K562 (cell line): ENCODE results near the gene ADGRL3. TPM values are rescaled to one million over a fixed set of nuclear protein-coding genes. Genes with fewer than 3 reads are reported as not detected.

ENCODE experiments used
- ATAC-seq: fragments of 200-7000 bp; cut with Tn5 transposase; 3 replicates; pipeline ENCODE4 v1.9.1; 2020; ENCODE audit warnings: moderate library complexity
- BruUV-seq: library from RNA; stranded (reverse); fragments of 400-500 nt; replicated peaks from 2 replicates; lab custom pipeline; 2021; lab: Mats Ljungman, UMichigan
- CTCF ChIA-PET: fragments of 300-600 bp; formaldehyde crosslinking; extraction: SDS; loops from one replicate; lab custom pipeline; 2021; ENCODE audit warnings: low intra/inter-chr PET ratio; lab: Yijun Ruan, JAX
- POLR2A ChIA-PET: fragments of 300-600, 350-650 bp; sonication (Branson Sonifier 250); formaldehyde crosslinking; extraction: SDS; loops from one replicate; lab custom pipeline; 2021; ENCODE audit warnings: antibody characterized with exemption, inconsistent platforms; lab: Yijun Ruan, JAX
- DNase-seq, 4 experiments: peaks; one replicate each; pipeline versions ENCODE4 v3.0.0 to v3.0.0-alpha.2; 2011 to 2018; ENCODE audit warnings: low spot score in 3 of 4, mixed read lengths in 3 of 4; ENCODE audit errors: extremely low read depth in 1 of 4
- FAIRE-seq: peaks from 2 replicates; lab custom pipeline; 2011; peaks lifted over from hg19 to GRCh38; lab: Jason Lieb, UNC
- H2AFZ ChIP-seq: 2 replicates; pipeline ENCODE4 v1.6.0; 2011; ENCODE audit warnings: low read depth, low read length, control low read depth, inconsistent platforms
- H3K27ac ChIP-seq: fragments of 200-600 bp; 3 replicates; pipeline ENCODE4 v1.8.0; 2011; ENCODE audit warnings: low read depth, mild to moderate bottlenecking, control low read depth, inconsistent platforms, low read length, moderate library complexity, mixed read lengths; ENCODE audit errors: extremely low read depth
- H3K27me3 ChIP-seq, 2 experiments: fragments of 300-600 bp in 1 of 2; 2 replicates in 1 of 2; 3 replicates in 1 of 2; pipeline versions ENCODE4 v1.6.0 to v1.8.0; 2011; ENCODE audit warnings: inconsistent platforms in 2 of 2, low read length in 2 of 2, mild to moderate bottlenecking in 1 of 2, mixed read lengths in 1 of 2, moderate library complexity in 1 of 2; ENCODE audit not compliant: control insufficient read depth in 2 of 2, insufficient read depth in 2 of 2
- H3K36me3 ChIP-seq: fragments of 300-600 bp; 3 replicates; pipeline ENCODE4 v1.8.0; 2011; ENCODE audit warnings: mild to moderate bottlenecking, low read length, inconsistent platforms; ENCODE audit not compliant: control insufficient read depth, insufficient read depth
- H3K4me1 ChIP-seq, 2 experiments: fragments of 200-600 bp in 1 of 2; replicated peaks in 1 of 2; 2 replicates in 1 of 2; 3 replicates in 1 of 2; pipeline versions ENCODE4 v1.5.1 to v1.8.0; 2011; ENCODE audit warnings: inconsistent platforms in 2 of 2, low read length in 2 of 2, mild to moderate bottlenecking in 1 of 2, mixed read lengths in 1 of 2, moderate library complexity in 1 of 2; ENCODE audit not compliant: control insufficient read depth in 2 of 2, insufficient read depth in 2 of 2
- H3K4me2 ChIP-seq: 2 replicates; pipeline ENCODE4 v1.6.1; 2011; ENCODE audit warnings: low read length, control low read depth, inconsistent platforms, mixed read lengths; ENCODE audit not compliant: insufficient read depth
- H3K4me3 ChIP-seq: fragments of 200-600 bp; sonication (generic), shearing (Covaris generic); 2 replicates; pipeline ENCODE4 v1.5.1; 2016; ENCODE audit warnings: control low read depth, inconsistent platforms
- H3K79me2 ChIP-seq: fragments of 200-600 bp; 3 replicates; pipeline ENCODE4 v1.8.0; 2011; ENCODE audit warnings: low read length, inconsistent platforms; ENCODE audit not compliant: control insufficient read depth, insufficient read depth
- H3K9ac ChIP-seq, 2 experiments: 2 replicates each; pipeline versions ENCODE4 v1.6.0 to v1.6.1; 2011; ENCODE audit warnings: low read depth in 2 of 2, low read length in 2 of 2, control low read depth in 1 of 2, inconsistent platforms in 1 of 2, mild to moderate bottlenecking in 1 of 2, mixed read lengths in 1 of 2; ENCODE audit not compliant: insufficient read depth in 1 of 2
- H3K9me1 ChIP-seq: one replicate; pipeline ENCODE4 v1.6.0; 2011; ENCODE audit warnings: inconsistent platforms, mild to moderate bottlenecking, low read length, moderate library complexity; ENCODE audit not compliant: control insufficient read depth, insufficient read depth
- H3K9me3 ChIP-seq: replicated peaks from 2 replicates; pipeline ENCODE4 v1.5.1; 2011; ENCODE audit warnings: low read depth, low read length, inconsistent platforms; ENCODE audit not compliant: control insufficient read depth, insufficient read depth
- H4K20me1 ChIP-seq: replicated peaks from 2 replicates; pipeline ENCODE4 v1.6.1; 2011; ENCODE audit warnings: low read length, inconsistent platforms, mixed read lengths; ENCODE audit not compliant: control insufficient read depth, insufficient read depth
- CBFA2T3 ChIP-seq: fragments of 450-650 bp; IDR thresholded peaks from 2 replicates; pipeline ENCODE4 v1.6.1; 2017
- CHD2 ChIP-seq: IDR thresholded peaks from 2 replicates; pipeline ENCODE4 v1.6.1; 2011; ENCODE audit warnings: low read depth, low read length
- DDX20 ChIP-seq: fragments of 450-650 bp; IDR thresholded peaks from 2 replicates; pipeline ENCODE4 v1.6.1; 2016; ENCODE audit warnings: missing genetic modification characterization, low read depth, mild to moderate bottlenecking, missing compliant biosample characterization, moderate library complexity
- DMBX1 ChIP-seq: fragments of 250-450 bp; sonication (Bioruptor Pico); IDR thresholded peaks from 2 replicates; pipeline ENCODE4 v1.8.0; 2022; ENCODE audit warnings: inconsistent platforms, mild to moderate bottlenecking, moderate library complexity, borderline replicate concordance
- DPF2 ChIP-seq: fragments of 450-650 bp; IDR thresholded peaks from 2 replicates; pipeline ENCODE4 v1.6.1; 2016
- GTF2E2 ChIP-seq: fragments of 200-800 bp; sonication (Bioruptor generic); IDR thresholded peaks from 2 replicates; pipeline ENCODE4 v1.6.1; 2016; ENCODE audit warnings: missing genetic modification characterization, missing compliant biosample characterization
- RBBP5 ChIP-seq: fragments of 200-600 bp; sonication (generic); IDR thresholded peaks from 2 replicates; pipeline ENCODE4 v1.6.1; 2012; ENCODE audit warnings: borderline replicate concordance, mild to moderate bottlenecking, low read length, control low read depth, inconsistent platforms; ENCODE audit not compliant: insufficient read depth, poor library complexity, severe bottlenecking
- TBL1XR1 ChIP-seq, 2 experiments: IDR thresholded peaks; 2 replicates each; pipeline ENCODE4 v1.6.1; 2012; ENCODE audit warnings: improper control_type of control experiment in 2 of 2, low read length in 2 of 2, mild to moderate bottlenecking in 1 of 2
- TGIF2 ChIP-seq: sonication (generic); formaldehyde crosslinking; IDR thresholded peaks from 2 replicates; pipeline ENCODE4 v1.8.1; 2022; ENCODE audit warnings: mild to moderate bottlenecking, missing genetic modification reagents, moderate library complexity
- ZNF23 ChIP-seq: fragments of 250-450 bp; sonication (Bioruptor Pico); IDR thresholded peaks from 2 replicates; pipeline ENCODE4 v1.4.0; 2020; ENCODE audit warnings: mild to moderate bottlenecking
- ZNF232 ChIP-seq: sonication (generic); formaldehyde crosslinking; IDR thresholded peaks from 2 replicates; pipeline ENCODE4 v1.8.0; 2022; ENCODE audit warnings: mild to moderate bottlenecking, missing genetic modification reagents
- ZNF507 ChIP-seq: conservative IDR thresholded peaks from 2 replicates; pipeline ENCODE4 v1.6.1; 2017; ENCODE audit warnings: missing genetic modification characterization, missing compliant biosample characterization
- WGBS: fragments of 100-300 bp; shearing (Covaris generic); methylation state at CpG from one replicate; pipeline ENCODE4 v1.1.6; 2016; ENCODE audit warnings: low coverage, mixed read lengths; ENCODE audit not compliant: insufficient coverage; ENCODE audit errors: missing lambda C conversion rate; 5-methylcytosine and 5-hydroxymethylcytosine counted together
- in situ Hi-C: fragments of 300-500 bp; cut with MboI; formaldehyde crosslinking; loops from 4 replicates; pipeline ENCODE4 v1.15.0; 2018; ENCODE audit warnings: inconsistent platforms, mixed read lengths
- intact Hi-C: fragments of 100-400 bp; cut with micrococcal nuclease; formaldehyde crosslinking; loops from 2 replicates; pipeline ENCODE4 v1.14.2; 2022
- polyA plus RNA-seq, 8 experiments: library from polyadenylated mRNA; depleted of rRNA in 4 of 8; stranded (reverse) in 5 of 8; unstranded in 3 of 8; fragments of >200 nt; fragmentation: Nextera tagmentation in 2 of 8; fragmentation: Illumina TruSeq in 1 of 8; extraction: Ambion mirVana in 2 of 8; extraction: Trizol in 1 of 8; gene quantifications; 2 replicates each; pipeline versions ENCODE4 v1.2.1 to v1.2.3, GENCODE V29; 2011 to 2014; ENCODE audit warnings: inconsistent platforms in 1 of 8, missing spikeins in 1 of 8
- total RNA-seq, 7 experiments: library from RNA; depleted of rRNA in 6 of 7; stranded (reverse); fragments of >200 nt in 6 of 7; fragmentation: Illumina TruSeq in 2 of 7; extraction: Trizol in 2 of 7; gene quantifications; 2 replicates each; pipeline versions ENCODE4 v1.2.1 to v1.2.3, GENCODE V29; 2011 to 2021; ENCODE audit warnings: low replicate concordance in 1 of 7
- TF ChIP-seq, protein P1 (sequence below): fragments of 200-800 bp; sonication (Bioruptor generic); IDR thresholded peaks from 2 replicates; pipeline ENCODE4 v1.6.1; 2017; ENCODE audit warnings: missing genetic modification characterization, missing compliant biosample characterization
- TF ChIP-seq, protein P2 (sequence below): IDR thresholded peaks from 2 replicates; pipeline ENCODE4 v1.6.1; 2011; ENCODE audit warnings: borderline replicate concordance, low read depth, mild to moderate bottlenecking, moderate library complexity, low read length; ENCODE audit not compliant: insufficient read depth, poor library complexity, severe bottlenecking
- TF ChIP-seq, protein P3 (sequence below): fragments of 450-650 bp; IDR thresholded peaks from 2 replicates; pipeline ENCODE4 v1.7.0; 2016; ENCODE audit warnings: borderline replicate concordance
- TF ChIP-seq, protein P4 (sequence below): fragments of 250-450 bp; sonication (Bioruptor Pico); IDR thresholded peaks from 2 replicates; pipeline ENCODE4 v1.8.0; 2021; ENCODE audit warnings: moderate library complexity, mild to moderate bottlenecking, inconsistent platforms
- TF ChIP-seq, protein P5 (sequence below): fragments of 250-450 bp; sonication (Bioruptor Pico); IDR thresholded peaks from 2 replicates; pipeline ENCODE4 v1.8.0; 2022; ENCODE audit warnings: moderate library complexity, mild to moderate bottlenecking, inconsistent platforms

Gene ADGRL3
- total and polyA plus RNA-seq, 9 of the 15 experiments (the other 6 are each of a cell fraction or from before 2014, with no cell fraction given), result 0.03 to 0.14 (median 0.04) TPM; not detected in 2

DNA sequence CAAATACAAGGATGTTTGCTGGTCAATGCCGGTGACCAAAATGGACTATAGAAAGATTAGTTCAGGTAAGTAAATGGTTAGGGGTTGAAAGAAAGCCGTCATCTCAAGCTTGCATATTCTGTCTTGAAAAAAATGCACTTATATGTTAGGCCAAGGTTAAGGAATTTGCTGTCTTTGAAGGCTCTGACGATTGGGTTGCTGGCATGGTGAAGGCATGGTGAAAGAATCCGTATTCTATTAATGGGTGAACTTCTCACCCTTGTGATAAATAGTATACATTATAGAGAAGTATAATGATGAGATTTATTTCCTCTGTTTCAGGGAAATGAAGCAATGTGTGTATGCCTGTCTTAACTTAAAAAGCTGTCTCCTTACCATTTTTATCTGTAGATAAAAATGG lies 132.6 kb downstream of the ADGRL3 start (continued):
- TF ChIP-seq, protein P1, sequence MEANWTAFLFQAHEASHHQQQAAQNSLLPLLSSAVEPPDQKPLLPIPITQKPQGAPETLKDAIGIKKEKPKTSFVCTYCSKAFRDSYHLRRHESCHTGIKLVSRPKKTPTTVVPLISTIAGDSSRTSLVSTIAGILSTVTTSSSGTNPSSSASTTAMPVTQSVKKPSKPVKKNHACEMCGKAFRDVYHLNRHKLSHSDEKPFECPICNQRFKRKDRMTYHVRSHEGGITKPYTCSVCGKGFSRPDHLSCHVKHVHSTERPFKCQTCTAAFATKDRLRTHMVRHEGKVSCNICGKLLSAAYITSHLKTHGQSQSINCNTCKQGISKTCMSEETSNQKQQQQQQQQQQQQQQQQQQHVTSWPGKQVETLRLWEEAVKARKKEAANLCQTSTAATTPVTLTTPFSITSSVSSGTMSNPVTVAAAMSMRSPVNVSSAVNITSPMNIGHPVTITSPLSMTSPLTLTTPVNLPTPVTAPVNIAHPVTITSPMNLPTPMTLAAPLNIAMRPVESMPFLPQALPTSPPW (CRISPR knock-in tag), result no peak
- no peak for TF ChIP-seq DPF2
- TF ChIP-seq, all 486 proteins: peak for 0

DNA sequence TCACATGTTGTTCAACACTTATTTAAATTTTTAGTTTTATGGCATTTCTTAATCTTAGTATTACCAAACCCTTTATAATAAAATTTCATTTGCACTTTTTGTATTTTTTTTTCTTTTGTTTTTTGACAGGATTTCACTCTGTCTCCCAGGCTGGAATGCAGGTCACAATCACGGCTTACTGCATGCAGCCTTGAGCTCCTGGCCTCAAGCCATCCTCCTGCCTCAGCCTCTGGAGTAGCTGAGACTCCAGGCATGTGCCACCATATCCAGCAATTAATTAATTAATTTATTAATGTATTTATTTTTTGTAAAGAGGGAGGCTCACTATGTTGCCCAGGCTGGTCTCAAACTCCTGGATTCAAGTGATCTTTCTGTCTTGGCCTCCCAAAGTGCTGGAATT lies 133.4 kb downstream of the ADGRL3 start:
- DNase-seq (no peak), FAIRE-seq (no peak), ATAC-seq (no peak)
- Histone ChIP-seq H3K4me1 (no peaks in the 10 kb centered on the region), H3K9me3 (no peaks in the 10 kb centered on the region), H3K36me3 (no peaks in the 10 kb centered on the region), H3K27me3 (no peaks in the 10 kb centered on the region), H2AFZ (no peak overlapping the region), H3K9ac (no peak overlapping the region), H3K27ac (no peak overlapping the region), H3K9me1 (no peaks in the 10 kb centered on the region), H3K4me2 (no peak overlapping the region), H3K4me3 (no peak overlapping the region), H4K20me1 (no peaks in the 10 kb centered on the region), H3K79me2 (no peaks in the 10 kb centered on the region)
- no TSS peak for BruUV-seq
- POLR2A ChIA-PET, result no interaction called here
- 0% methylated on average over 1 of the region's 1 CpG for WGBS
- intact Hi-C loops (no loop called here), in situ Hi-C loops (no loop called here)
- CTCF ChIA-PET, result no interaction called here
- TF ChIP-seq DMBX1 (CRISPR knock-in tag) (no peak), GTF2E2 (tag) (no peak), ZNF507 (tag) (no peak), ZNF232 (no peak), TBL1XR1 (IDR thresholded peaks at IDR 0.05; ENCODE audit: low read length in 2 of 2) (no peak), CBFA2T3 (no peak), DDX20 (tag) (no peak), TGIF2 (no peak), RBBP5 (no peak), ZNF23 (no peak), CHD2 (no peak)
- TF ChIP-seq, protein P2, sequence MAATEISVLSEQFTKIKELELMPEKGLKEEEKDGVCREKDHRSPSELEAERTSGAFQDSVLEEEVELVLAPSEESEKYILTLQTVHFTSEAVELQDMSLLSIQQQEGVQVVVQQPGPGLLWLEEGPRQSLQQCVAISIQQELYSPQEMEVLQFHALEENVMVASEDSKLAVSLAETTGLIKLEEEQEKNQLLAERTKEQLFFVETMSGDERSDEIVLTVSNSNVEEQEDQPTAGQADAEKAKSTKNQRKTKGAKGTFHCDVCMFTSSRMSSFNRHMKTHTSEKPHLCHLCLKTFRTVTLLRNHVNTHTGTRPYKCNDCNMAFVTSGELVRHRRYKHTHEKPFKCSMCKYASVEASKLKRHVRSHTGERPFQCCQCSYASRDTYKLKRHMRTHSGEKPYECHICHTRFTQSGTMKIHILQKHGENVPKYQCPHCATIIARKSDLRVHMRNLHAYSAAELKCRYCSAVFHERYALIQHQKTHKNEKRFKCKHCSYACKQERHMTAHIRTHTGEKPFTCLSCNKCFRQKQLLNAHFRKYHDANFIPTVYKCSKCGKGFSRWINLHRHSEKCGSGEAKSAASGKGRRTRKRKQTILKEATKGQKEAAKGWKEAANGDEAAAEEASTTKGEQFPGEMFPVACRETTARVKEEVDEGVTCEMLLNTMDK, result no peak
- TF ChIP-seq, protein P3, sequence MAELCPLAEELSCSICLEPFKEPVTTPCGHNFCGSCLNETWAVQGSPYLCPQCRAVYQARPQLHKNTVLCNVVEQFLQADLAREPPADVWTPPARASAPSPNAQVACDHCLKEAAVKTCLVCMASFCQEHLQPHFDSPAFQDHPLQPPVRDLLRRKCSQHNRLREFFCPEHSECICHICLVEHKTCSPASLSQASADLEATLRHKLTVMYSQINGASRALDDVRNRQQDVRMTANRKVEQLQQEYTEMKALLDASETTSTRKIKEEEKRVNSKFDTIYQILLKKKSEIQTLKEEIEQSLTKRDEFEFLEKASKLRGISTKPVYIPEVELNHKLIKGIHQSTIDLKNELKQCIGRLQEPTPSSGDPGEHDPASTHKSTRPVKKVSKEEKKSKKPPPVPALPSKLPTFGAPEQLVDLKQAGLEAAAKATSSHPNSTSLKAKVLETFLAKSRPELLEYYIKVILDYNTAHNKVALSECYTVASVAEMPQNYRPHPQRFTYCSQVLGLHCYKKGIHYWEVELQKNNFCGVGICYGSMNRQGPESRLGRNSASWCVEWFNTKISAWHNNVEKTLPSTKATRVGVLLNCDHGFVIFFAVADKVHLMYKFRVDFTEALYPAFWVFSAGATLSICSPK, result no peak
- TF ChIP-seq, protein P4, sequence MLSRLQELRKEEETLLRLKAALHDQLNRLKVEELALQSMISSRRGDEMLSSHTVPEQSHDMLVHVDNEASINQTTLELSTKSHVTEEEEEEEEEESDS, result no peak
- TF ChIP-seq, protein P5, sequence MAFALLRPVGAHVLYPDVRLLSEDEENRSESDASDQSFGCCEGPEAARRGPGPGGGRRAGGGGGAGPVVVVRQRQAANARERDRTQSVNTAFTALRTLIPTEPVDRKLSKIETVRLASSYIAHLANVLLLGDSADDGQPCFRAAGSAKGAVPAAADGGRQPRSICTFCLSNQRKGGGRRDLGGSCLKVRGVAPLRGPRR, result no peak
